Stimulated activated effector memory CD8-positive, alpha-beta T cell treated with anti-CD3 and anti-CD28 coated beads, Interleukin-12 subunit alpha, Interleukin-12 subunit beta, amount 100 ng/mL, for 72 hours (primary cell): ENCODE measurements around the gene RETREG3.

ENCODE experiments used
- ATAC-seq: fragments of 150-1000 bp; cut with Tn5 transposase; 2 replicates; pipeline ENCODE4 v1.10.0; 2021
- DNase-seq, 2 donors: peaks; one replicate each; pipeline ENCODE4 v3.0.0; 2021 to 2022; ENCODE audit warnings: low spot score in 2 of 2
- H3K27ac Mint-ChIP-seq: one replicate; pipeline ENCODE4 v1.8.0; 2022; ENCODE audit warnings: mild to moderate bottlenecking, mixed read lengths
- H3K36me3 Mint-ChIP-seq: one replicate; pipeline ENCODE4 v1.8.0; 2022; ENCODE audit warnings: mild to moderate bottlenecking, mixed read lengths
- H3K4me1 Mint-ChIP-seq: one replicate; pipeline ENCODE4 v1.8.0; 2022; ENCODE audit warnings: mixed read lengths
- H3K4me3 Mint-ChIP-seq: one replicate; pipeline ENCODE4 v1.8.0; 2022; ENCODE audit warnings: mild to moderate bottlenecking, mixed read lengths
- H3K9me3 Mint-ChIP-seq: one replicate; pipeline ENCODE4 v1.8.0; 2022; ENCODE audit warnings: mixed read lengths

RETREG3 gene

DNA sequence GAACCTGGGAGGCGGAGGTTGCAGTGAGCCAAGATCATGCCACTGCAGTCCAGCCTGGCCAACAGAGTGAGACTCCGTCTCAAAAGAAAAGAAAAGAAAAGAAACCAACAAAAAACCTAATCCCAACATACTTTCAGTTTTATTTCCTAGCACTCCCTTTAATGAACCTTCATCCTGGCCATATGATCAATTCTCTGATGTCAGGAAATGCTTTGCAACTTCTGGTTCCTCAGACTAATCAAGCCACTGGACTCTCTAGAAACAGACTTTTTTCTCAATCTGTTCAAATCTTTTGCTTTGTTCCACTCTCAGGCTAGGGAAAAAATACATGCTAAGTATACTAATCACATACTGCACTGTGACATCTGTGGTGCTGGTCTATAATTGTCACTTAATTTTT, 18.3 kb downstream of the RETREG3 start:
- ATAC-seq (no peak), DNase-seq (no peak)
- Mint-ChIP-seq H3K27ac (no peak overlapping the region), H3K36me3 (peaks cover 97% of the 10 kb centered on the region), H3K4me1 (no peaks in the 10 kb centered on the region), H3K4me3 (no peak overlapping the region), H3K9me3 (no peaks in the 10 kb centered on the region)

DNA sequence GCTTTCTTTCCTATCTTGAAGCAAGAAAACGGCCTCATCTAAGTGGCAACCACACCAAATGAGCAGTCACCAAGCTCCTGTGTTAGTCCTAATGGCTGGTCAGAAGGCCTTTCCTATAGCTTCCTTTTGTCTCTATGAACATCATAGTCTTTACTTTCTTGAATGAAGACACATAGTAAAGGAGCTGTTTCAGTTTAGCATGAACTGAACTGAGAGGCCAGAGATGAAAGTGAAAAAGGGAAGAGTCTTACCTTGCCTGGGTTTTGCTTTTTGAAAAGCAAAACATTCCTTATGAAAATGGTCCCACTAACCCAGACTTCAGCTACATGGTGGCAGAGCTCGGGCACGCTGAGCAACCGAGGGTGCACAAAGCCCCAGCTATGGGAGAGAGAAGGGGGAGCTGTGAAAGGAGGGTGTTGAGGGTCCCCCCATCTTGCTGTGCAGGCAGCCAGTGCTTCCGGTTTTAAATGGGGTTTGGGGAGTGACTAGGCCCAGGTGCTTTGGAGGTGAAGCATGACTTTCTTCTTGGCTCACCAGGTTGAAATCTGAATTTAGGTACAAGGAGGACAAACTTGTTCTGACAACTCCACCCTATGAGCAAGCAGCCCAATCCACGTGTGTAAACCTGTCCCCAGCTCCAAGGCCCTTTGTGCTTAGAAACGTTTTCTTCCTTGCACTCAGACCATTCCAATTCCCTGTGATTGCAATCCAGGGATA, 22.5 kb downstream of the RETREG3 start:
- H3K4me3 Mint-ChIP-seq = no peak overlapping the region
- H3K27ac Mint-ChIP-seq = peak overlapping the region; percentile 78
- H3K36me3 Mint-ChIP-seq = peaks cover 98% of the 10 kb centered on the region

DNA sequence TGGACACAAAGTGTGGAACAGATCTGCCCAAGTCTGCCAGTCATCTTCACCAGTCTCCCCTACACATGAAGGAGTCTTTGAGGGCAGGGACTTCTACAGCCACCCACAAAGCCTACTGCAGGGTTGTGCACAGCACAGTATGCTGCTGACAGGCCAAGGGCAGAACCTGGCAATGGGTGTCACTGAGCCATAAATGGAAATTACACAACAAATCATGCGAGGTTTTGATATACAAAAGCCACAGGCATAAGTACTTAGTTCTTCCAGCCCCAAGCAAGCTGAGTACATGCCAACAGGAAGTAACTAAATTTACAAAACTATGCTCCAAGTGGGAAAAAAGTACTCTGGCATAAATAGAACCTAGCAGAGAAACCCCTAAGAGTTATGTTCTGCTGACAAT, 23.8 kb downstream of the RETREG3 start:
- H3K36me3 Mint-ChIP-seq = peaks cover 98% of the 10 kb centered on the region
- no peak overlapping the region for H3K4me3 Mint-ChIP-seq
- no peak overlapping the region for H3K27ac Mint-ChIP-seq
- H3K4me1 Mint-ChIP-seq = no peaks in the 10 kb centered on the region
- DNase-seq = no peak
- ATAC-seq = no peak
- H3K9me3 Mint-ChIP-seq = no peaks in the 10 kb centered on the region

More for the DNA sequence above, 22.5 kb downstream of the RETREG3 start:
- no peaks in the 10 kb centered on the region for H3K4me1 Mint-ChIP-seq
- H3K9me3 Mint-ChIP-seq = no peaks in the 10 kb centered on the region
- no peak for ATAC-seq
- DNase-seq = no peak

DNA sequence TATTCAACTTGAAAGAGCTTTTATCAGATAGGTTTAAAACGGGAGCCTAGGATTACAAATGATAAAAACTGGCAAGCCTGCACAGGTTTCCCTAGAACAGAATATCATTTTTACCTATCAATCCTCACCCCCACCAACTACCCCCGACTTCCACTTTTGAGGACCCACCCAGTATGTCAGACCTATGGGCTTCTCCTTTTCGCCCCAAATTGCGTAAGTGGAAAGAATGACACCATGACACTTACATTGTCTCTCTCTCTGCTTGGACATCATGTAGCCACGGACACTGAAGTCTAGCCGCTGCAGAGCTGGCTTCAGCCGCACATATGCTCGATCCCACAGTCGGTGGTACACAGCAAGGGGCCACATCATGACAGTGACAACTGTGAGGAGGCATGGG, 24.3 kb downstream of the RETREG3 start:
- peaks cover under 1% of the 10 kb centered on the region for H3K4me1 Mint-ChIP-seq
- no peak for ATAC-seq
- no peaks in the 10 kb centered on the region for H3K9me3 Mint-ChIP-seq
- peaks cover 98% of the 10 kb centered on the region for H3K36me3 Mint-ChIP-seq
- H3K4me3 Mint-ChIP-seq = no peak overlapping the region
- DNase-seq = no peak
- H3K27ac Mint-ChIP-seq = peak overlapping the region; percentile 50

DNA sequence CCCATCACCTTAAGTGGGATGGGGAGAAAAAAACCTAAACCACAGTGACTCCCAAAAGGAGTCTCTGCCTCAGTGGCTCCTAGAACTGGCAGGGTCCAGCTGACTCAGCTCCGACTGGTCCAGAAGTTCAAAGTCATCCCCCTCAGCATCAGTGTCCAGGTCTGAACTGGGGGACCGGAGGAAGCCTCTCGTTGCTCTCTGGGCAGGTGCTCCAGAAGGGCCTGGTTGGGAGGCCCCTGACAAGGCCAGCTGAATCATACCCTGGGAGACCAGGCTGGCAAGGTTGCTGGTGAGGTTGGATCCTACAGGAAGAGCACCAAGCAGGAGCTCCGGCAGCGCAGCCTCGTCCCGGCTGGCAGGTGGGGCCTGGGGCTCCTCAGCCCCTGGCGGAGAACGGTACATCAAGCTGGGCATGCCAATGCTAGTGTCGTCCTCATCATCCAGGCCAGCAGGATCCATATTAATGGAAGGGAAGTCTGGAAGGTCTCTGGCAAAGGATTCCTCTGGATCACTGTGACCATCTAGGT, 27.4 kb downstream of the RETREG3 start:
- Mint-ChIP-seq H3K4me1 (peaks cover 20% of the 10 kb centered on the region), H3K36me3 (peaks cover 99% of the 10 kb centered on the region), H3K4me3 (no peak overlapping the region), H3K9me3 (no peaks in the 10 kb centered on the region), H3K27ac (no peak overlapping the region)
- no peak for DNase-seq
- ATAC-seq = no peak

DNA sequence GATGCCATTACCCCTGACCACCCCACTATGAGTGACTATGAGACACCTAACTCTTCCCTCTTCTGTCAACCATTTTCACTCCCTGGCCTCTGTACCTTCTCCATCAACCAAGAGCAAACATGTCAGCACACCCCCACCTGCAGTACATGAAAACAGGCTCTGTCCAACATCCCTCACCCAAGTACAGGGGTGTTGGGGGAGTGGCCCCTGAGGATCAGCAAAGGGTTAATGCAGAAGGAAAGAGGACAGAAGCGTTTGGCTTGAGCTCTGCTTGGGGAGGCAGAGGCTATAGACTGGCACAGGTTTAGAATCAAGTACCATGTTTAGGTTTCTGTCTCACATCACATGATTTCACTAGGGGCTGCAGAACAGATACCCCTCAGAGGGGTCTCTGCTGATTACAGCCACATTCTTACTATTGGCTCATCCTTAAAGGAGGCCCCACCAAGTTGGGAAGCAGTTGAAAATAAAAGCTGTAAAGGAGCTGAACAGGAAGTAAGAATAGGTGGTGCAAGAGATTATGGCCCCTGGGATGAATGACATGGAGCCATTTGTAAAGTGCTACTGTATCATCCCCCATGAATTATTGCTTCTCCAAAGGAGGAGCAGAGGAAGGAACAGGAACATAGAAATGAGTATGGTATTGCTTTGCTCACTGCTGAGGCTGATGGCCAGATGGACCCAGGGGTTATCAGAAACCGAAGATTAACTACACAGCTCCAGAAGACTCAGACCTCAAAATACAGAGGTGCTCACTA, 29.2 kb downstream of the RETREG3 start:
- no peak overlapping the region for H3K27ac Mint-ChIP-seq
- H3K9me3 Mint-ChIP-seq = no peaks in the 10 kb centered on the region
- ATAC-seq (no peak), DNase-seq (no peak)
- peaks cover 98% of the 10 kb centered on the region for H3K36me3 Mint-ChIP-seq
- H3K4me1 Mint-ChIP-seq = peaks cover 37% of the 10 kb centered on the region
- H3K4me3 Mint-ChIP-seq = peak overlapping the region; percentile 10

DNA sequence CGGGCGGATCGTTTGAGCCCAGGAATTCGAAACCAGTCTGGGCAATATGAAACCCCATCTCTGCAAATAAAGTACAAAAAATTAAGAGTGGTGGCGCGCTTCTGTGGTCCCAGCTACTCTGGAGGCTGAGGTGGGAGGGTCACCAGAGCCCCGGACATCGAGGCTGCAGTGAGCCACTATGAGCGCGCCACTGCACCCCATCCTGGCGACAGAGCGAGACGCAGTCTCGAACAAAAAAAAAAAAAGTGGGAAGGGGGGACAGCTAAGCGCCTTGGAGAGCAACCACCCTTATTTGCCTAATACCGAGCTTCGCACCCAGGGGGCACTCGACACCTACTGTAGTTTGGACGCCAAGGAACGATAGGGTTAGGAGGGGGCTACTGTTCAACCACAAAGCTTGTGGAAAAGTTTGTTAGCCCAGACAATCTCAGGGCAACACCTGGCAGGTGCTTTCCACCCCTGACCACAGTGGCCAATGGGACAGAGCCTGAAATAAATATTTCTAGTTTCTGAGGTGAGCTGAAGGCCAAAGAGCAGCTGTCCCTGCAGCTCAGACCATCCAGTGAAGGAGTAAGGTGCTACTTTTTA, 30.8 kb downstream of the RETREG3 start:
- peaks cover 43% of the 10 kb centered on the region for H3K4me1 Mint-ChIP-seq
- peak; percentile 56 for ATAC-seq
- DNase-seq = peak; percentile 50 to 87

DNA sequence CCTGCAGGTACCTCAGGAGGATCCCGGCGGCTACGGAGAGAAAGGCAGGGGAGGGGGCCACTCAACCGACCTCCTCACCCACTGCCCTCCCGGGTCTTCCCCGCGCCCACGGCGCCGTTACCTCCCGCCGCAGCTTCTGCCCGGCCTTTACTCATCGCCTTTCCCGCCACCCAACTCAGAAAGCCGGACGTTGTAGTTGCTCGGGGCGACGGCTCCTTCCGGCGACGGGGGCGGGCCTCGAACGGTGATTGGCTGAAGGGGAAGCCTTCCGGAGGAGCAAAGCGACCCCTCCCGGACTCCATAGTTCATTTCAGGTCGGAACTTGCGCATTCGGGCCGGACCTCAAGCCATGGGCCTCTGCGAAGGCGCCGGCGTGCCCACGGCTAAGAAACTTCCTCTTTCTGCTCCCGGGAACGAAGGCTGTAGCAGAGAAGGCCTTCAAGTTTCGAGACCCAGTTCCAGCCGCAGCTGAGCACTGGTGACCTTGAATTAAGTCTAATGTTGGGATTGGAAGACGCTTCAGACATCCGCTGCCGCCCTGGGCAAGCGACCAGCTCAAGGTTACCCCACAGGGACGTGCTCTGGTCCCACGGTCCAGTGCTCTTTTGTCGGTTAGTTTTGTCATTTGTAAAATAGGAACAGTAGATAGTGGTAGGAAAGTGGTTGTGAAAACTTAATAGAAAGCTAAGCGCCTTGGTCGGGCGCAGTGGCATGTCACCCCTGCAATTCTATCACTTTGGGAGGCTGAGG, 31.5 kb downstream of the RETREG3 start, which contains the start of gene PSMC3IP:
Gene PSMC3IP (minus strand): TSS at position 198 of the 750 bp plus-strand sequence. CDS start 43 bp downstream, at position 155.
- H3K4me3 Mint-ChIP-seq = peak within 1 kb of the TSS; percentile 91
- H3K27ac Mint-ChIP-seq = peak within 1 kb of the TSS; percentile 92
- peak; percentile 84 to 96 for DNase-seq
- peak; percentile 97 for ATAC-seq
- H3K36me3 Mint-ChIP-seq = peaks cover 98% of the 10 kb centered on the region
- peaks cover 50% of the 10 kb centered on the region for H3K4me1 Mint-ChIP-seq
- no peaks in the 10 kb centered on the region for H3K9me3 Mint-ChIP-seq

More for the DNA sequence above, 30.8 kb downstream of the RETREG3 start:
- H3K4me3 Mint-ChIP-seq = peak overlapping the region; percentile 91
- H3K27ac Mint-ChIP-seq = peak overlapping the region; percentile 92
- no peaks in the 10 kb centered on the region for H3K9me3 Mint-ChIP-seq
- peaks cover 98% of the 10 kb centered on the region for H3K36me3 Mint-ChIP-seq

DNA sequence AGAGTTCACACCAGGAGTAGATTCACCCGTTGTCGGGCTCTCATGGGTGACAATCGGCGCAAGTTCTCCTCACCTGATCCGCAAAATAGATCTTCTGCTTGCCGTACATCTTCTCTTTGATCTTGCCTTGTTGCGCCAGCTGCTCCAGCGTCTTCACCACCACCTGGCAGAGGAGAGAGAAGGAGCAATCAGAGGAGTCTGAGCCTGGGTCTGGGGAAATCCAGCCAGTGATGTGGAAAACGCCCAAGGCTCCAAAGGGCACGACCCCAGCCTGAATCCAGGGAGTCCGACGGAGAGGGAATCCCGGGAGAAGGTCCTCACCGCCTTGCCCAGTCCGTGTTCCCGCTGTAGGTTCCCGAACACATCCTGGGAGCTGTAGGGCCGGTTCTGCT, 32.0 kb downstream of the RETREG3 start:
- Mint-ChIP-seq H3K9me3 (no peaks in the 10 kb centered on the region), H3K27ac (peak overlapping the region; percentile 92), H3K4me1 (peaks cover 52% of the 10 kb centered on the region), H3K4me3 (peak overlapping the region; percentile 91), H3K36me3 (peaks cover 98% of the 10 kb centered on the region)
- ATAC-seq = peak; percentile 12
- DNase-seq = peak in 1 of 2 donors; percentile 56

DNA sequence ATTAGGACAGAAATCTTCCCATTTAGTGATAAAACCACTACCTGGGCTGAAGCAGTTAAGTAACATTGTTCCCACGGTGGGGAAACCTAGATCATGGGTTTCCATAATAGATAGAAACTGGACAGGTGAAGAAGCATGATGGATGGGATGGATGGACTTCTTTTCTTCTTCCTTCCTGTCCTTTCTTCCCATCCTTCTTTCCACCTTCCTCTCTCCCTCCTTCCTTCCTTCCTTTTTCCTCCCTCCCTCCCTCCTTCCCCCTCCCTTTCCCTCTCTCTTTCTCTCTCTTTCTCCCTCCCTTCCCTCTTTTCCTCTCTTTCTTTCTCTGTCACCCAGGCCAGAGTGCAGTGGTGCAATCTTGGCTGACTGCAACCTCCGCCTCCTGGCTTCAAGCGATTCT, 34.7 kb downstream of the RETREG3 start:
- DNase-seq = no peak
- peaks cover 54% of the 10 kb centered on the region for H3K4me1 Mint-ChIP-seq
- H3K9me3 Mint-ChIP-seq = no peaks in the 10 kb centered on the region
- no peak for ATAC-seq
- no peak overlapping the region for H3K4me3 Mint-ChIP-seq
- H3K27ac Mint-ChIP-seq = peak overlapping the region; percentile 76
- H3K36me3 Mint-ChIP-seq = peaks cover 98% of the 10 kb centered on the region

DNA sequence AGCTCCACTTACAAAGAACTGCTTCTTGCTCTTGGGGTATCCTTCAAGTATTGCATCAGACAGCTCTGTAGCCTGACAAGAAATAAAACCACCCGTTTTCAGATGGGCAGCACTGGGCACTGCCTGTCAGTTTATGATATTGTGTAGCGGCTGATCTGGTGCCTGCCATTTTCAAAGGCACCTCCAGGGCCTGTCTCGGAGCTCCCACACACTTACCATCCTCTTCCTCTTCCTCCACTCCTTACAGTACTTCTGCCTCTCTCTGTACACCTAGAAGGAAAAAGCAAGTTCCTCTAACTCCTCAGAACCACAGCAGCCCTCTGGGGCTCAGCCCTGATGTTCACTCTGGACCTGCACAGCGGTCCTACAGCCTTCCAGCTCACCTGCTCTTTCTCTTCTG, 36.1 kb downstream of the RETREG3 start:
- Mint-ChIP-seq H3K4me3 (no peak overlapping the region), H3K4me1 (peaks cover 62% of the 10 kb centered on the region), H3K27ac (peak overlapping the region; percentile 45), H3K36me3 (peaks cover 97% of the 10 kb centered on the region), H3K9me3 (no peaks in the 10 kb centered on the region)
- ATAC-seq = no peak
- DNase-seq = no peak

DNA sequence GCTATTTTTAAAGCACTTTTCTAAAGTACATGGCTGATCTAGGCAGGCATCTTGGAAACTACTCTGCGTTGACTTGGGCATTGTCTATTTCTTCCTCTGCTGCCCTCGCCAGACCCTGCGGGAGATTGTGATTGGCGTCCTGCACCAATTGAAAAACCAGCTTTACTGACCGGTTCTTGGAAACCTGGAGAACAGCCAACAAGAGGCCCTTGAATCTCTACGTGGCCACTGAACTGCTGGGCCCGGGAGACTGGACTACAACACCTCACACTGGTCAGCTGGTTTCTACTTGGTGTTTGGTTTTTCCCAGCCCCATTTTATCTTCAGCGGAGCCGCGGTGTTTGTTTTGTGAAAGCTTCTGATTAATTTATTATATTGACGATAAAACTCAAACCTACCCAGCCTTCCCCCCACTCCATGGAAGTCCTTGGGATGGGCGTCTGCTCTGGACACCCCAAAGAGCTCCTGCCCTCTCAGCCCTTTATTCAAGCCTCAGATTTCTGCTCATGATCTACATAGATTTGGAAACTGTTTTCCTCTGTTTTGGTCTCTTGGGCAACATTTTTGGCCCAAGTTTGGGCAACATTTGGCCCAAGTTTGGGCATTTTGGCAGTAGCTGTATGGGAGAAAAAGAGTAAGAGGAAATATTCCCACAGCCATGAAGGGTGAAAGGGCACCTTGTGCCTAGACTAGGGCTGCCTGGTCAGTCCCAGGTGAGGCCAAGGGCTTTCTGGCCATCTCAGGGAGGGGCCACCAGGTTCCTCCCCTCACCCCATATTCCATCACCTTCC, 37.5 kb downstream of the RETREG3 start:
- peaks cover 62% of the 10 kb centered on the region for H3K4me1 Mint-ChIP-seq
- H3K9me3 Mint-ChIP-seq = no peaks in the 10 kb centered on the region
- H3K27ac Mint-ChIP-seq = peak overlapping the region; percentile 45
- no peak overlapping the region for H3K4me3 Mint-ChIP-seq
- peaks cover 97% of the 10 kb centered on the region for H3K36me3 Mint-ChIP-seq
- DNase-seq (no peak), ATAC-seq (no peak)

DNA sequence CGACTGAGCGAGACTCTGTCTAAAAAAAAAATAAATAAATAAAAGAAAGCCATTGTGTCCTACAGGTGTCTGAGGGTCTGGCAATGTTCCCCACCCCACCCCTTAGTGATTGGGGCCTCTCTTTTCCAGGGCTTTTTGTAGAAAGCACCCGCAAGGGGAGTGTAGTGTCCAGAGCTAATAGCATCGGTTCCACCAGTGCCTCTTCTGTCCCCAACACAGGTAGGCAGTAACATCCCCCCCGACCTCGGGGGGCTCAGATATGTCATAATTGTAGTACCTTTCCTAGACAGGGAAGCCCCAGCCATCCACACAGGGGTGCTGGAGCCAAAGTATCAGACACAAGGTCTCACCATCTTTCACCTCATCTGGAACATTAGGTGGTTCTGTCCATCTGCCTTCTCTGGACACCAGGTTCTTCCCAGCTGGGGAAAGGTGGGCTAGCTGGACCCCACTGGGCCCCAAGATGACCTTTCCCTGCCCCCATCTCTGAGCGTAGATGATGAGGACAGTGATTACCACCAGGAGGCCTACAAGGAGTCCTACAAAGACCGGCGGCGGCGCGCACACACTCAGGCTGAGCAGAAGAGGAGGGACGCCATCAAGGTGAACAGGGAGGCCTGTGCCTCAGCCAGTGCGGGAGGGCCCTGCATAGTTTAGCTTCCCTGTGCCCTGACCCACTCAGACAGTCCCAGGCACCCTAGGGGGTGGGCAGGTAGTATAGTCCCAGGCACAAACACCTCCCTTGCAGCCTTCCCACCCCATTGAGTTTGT, 40.6 kb downstream of the RETREG3 start:
- peaks cover 63% of the 10 kb centered on the region for H3K4me1 Mint-ChIP-seq
- no peaks in the 10 kb centered on the region for H3K9me3 Mint-ChIP-seq
- H3K36me3 Mint-ChIP-seq = peaks cover 87% of the 10 kb centered on the region
- DNase-seq (no peak), ATAC-seq (no peak)
- peak overlapping the region; percentile 67 for H3K27ac Mint-ChIP-seq
- peak overlapping the region; percentile 93 for H3K4me3 Mint-ChIP-seq
